HTERT RPE-1 (cell line): ENCODE measurements around the gene ZDHHC14.

Experiments
- in situ Hi-C: fragments of 300-500 bp; cut with MboI; formaldehyde crosslinking; loops from 4 replicates; pipeline ENCODE4 v1.14.3; 2020; ENCODE audit warnings: low sequenced_read_pairs

ZDHHC14 gene

DNA sequence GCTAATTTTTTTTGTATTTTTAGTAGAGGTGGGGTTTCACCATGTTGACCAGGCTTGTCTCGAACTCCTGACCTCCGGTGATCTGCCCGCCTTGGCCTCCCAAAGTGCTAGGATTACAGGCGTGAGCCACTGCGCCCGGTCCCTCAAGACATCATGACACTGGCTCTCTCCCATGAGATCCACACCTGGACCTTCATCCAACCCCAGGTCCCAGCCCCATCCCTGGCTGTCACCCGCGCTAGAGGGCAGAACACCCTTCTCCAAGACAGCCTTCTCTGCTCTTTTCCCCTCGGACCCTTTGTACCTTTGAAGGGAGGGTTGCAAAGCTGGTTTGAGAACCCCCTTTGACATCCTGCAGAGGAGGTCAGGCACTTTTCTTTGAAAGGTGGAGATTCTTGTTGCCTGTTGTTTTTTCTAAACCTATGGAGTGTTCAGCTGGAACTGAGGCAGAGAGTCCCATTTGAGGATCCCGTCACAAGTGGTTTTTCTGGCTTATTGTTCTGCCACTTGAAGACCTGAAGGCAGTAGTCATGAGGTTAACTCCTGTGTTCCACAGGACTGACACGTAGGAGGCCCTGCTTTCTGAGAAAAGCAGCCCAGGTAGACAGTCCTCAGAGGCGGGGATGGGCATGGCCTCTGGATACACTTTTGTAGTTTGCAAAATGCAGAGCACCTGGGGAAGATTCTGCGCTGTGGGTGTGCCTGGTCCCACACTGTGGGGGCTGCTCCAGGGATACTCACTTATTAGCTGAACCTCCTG, 270.9 kb downstream of the ZDHHC14 start:
- in situ Hi-C loops: no loop called here

DNA sequence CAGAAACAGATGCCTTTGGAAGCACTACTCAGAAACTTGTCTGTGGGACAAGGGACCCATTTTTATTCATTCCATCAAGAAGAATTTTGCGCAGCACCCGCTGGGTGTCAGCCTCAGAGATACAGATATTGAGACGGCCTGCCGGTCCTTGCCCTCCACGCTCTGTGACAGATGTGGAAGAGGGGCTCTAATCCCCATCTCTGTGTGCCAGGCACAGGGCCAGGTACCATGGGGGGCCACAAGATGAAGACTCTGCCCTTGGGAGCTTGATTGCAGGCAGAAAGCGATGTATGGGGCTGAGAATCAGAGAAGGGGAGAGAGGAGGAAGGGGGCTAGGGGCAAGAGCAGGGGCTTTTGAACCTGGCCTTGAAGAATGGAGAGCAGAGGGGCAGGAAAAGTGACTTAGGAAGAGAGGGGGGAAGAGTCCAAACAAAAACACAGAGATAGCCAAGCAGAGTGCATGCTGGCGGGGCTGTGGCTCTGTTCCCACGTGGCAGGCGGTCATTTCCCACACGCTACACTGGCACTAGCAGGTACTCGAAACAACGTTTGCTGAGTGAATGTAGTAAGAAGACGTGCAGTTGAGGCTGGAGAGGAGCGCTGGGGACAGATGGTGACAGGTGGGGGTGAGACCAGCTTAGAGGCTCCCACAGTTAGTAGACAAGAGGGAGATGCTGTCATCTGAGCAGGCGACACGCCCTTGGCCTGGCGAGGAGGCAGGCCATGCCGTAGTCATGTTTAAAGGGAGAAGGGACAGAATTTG, 271.8 kb downstream of the ZDHHC14 start:
- in situ Hi-C loops: no loop called here

- in situ Hi-C loops: no loop called here
Observed at GRCh38 chr6:157653521-157653920, 272.5 kb downstream of the ZDHHC14 start.

DNA sequence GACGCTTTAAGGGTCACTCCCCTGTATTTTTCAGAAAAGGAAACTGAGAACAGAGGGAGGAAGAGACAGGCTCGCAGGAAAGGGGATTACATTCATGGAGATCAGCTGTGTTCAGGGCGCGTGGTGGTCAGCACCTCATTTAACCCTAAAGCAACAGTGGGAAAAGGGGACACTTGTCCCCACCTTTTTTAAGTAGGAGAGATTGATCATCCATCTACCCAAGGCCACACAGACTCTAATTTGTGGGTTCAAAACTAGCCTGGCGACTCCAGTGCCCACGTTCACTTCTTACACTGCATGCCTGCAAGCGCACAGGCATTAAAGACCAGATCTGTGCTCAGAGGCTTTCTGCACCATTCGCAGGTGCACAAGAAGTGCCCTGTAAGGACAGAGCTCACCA, 274.1 kb downstream of the ZDHHC14 start:
- in situ Hi-C loops: no loop called here

GRCh38 chr6:157656437-157656997, 275.5 kb downstream of the ZDHHC14 start:
- in situ Hi-C loops: no loop called here

DNA sequence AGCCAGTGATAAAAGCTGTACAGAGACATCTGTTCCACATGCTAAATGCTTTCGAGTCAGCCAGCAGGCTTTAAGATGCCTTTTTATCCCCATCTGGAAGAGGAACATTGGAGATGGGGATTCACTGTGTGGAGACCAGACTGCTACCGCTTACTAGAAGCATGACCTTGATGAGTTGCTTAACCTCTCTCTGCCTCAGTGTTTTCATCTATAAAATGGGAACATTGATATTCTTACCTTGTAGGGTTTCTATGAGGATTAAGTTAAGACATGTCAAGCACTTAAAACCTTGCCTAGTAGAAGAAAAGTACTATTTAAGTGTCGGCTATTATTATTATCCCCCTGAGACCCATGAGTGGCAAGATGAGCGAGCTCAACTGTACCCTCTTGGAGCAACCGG, 276.8 kb downstream of the ZDHHC14 start:
- in situ Hi-C loops: no loop called here

DNA sequence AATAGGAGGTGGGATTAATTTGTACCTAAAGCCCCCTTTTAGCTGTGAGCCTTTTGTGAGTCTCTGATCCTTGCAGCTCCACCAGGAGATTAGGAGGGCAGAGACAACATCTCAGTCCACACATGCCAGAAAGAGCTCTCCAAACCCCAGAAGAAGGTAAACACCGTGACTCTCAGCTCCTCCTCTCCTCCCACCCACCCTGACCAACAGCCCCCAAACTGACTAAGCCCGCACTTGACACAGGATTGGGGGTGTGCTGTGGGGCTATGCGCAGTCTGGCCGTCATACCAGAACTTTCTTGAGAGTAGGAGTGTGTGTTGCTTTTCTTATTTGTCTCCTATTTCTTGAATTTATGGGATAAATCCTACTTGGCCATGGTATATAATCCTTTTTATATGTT, 277.3 kb downstream of the ZDHHC14 start:
- in situ Hi-C loops: no loop called here

GRCh38 chr6:157659536-157660271, 278.7 kb downstream of the ZDHHC14 start:
- in situ Hi-C loops: no loop called here

DNA sequence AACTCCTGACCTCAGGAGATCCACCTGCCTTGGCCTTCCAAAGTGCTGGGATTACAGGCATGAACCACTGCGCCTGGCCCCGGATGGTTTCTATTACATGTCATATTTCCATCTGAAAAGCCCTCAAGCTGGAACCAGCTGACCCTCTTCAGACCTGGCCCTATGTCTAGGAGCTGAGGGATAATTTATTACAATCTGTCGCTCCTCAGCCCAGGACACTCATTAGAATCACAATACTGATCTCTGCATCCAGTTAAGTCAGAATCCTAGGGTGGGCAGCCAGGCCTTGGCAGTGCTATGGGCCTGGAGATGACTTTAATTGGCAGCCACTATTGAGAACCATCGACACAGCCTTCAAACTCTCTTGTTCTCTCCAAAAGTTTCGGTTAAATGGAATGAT, 279.4 kb downstream of the ZDHHC14 start:
- in situ Hi-C loops: no loop called here

DNA sequence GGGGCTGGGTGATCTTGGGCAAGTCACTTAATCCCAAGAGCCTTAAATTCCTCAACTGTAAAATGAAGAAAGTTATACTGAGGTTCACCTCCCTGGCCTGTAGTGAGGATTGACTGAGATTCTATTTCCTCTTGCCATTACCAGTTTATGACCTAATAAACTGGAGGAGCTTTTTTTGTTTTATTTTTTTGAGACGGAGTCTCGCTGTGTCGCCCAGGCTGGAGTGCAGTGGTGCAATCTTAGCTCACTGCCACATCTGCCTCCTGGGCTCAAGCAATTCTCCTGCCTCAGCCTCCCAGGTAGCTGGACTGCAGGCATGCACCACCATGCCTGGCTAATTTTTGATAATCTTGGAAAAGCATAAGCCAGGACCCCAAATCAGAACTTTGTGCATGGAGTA, 280.7 kb downstream of the ZDHHC14 start:
- in situ Hi-C loops: no loop called here

GRCh38 chr6:157663261-157663660, 282.3 kb downstream of the ZDHHC14 start:
- in situ Hi-C loops: no loop called here

DNA sequence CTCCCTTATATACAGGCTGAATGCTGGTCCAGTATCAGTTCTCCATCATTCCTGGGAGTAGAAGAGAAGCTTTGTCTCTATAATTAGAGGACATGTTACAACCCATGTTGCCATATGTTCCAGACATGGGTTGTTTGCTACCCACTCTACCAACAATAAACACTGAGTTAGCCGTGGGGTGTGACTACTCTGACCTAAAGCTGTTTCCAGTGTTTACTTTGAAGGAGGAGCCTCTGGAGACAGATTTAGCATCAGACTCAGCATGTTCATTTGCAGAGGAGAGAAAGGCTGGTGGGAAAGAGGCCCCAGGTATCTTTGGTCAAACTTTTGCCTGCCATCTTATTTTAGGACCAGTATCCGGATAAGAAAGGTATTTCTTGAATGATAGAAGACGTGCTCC, 284.2 kb downstream of the ZDHHC14 start:
- in situ Hi-C loops: no loop called here

DNA sequence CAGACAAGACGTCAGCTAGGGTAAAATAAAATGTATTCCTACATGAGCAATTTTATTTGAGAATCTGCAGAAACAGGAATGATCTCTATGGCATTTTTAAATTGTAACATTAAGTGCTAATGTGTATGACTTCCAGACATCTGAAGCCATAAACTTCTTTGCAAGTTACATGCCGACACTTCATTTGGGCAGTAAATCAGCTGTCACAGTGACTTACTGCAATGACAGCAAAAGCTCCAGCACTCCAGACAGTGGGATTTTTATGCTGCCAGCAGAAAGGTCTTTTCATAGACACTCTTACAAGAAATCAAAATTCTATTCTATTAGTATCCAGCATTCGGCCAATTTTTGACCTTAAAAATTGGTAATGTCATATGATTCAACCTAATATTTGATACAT, 285.7 kb downstream of the ZDHHC14 start:
- in situ Hi-C loops: no loop called here

DNA sequence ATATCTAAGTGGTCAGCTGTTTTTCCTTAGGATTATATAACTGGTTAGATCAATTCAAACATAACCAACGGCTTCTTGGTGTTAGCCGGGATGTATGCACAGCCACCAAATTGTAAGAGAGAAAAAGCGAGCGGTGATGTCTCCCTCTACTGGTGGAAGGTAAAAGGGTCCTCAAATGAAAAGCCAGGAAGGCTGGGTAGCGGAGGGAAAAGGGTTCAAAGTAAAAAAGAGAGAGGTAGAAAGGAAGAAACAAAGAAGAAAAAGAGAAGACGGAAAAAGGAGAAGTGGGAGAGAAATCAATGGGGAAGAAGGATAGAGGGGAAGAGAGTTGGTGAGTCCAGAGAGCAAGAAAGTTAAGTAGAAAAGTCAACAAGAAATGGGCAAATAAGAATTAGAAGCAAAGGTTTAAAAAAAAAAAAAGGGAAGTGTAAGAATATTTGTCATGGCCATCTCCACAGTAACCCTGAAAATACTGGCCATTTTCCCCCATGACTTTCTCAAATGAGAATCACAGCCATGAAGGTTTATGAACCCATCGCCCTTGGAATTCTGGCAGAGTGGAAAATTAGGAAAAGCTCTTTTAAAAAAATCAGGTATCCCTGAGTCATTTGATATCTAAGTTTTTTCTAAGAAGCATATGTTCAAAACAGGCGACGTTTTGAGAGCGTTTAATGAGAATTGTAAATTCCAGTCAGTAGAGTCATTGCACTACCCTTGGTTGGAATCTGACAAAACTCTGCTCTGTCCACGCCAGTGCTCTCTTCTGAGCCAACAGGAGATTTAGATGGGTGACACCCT, 286.4 kb downstream of the ZDHHC14 start:
- in situ Hi-C loops: no loop called here

GRCh38 chr6:157668009-157668401, 287.0 kb downstream of the ZDHHC14 start:
- in situ Hi-C loops: no loop called here

DNA sequence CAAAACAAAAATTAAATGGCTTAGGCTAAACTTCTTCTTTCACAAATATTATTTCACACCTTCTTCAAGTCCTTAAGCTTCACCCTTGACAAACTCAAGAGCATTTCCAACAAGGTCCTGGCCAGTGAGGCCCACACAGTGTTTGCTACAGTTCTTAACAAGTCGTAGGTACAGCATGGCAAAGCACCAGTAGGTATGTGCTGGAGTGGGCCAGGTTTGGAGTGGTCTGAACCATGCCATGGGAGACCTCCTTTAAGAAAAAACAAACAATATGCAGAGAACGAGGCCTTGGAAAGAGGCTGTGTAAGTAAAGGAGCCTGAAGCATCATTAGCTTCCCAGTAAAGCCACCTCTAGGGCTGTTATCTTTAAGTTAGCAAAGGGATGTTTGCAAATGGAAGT, 287.7 kb downstream of the ZDHHC14 start:
- in situ Hi-C loops: no loop called here

DNA sequence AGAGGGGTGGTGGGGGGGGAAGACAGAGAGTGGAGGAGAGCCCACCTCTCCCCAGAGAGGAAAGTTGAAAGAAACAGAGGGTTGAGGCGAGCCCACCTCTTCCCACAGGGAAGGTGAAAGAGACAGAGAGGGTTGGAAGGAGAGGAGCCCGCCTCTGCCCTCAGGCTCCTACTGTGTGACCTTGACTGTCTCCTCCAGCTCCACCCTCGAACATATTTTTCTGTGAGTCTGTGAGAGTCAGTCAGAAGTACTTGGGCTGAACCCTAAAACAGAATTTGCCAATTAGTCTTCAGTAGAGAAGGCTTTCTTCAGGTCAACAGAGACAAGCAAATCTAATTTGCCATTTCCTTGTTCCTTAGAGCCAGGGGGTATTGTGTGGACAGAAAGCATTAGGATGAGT, 288.3 kb downstream of the ZDHHC14 start:
- in situ Hi-C loops: no loop called here

DNA sequence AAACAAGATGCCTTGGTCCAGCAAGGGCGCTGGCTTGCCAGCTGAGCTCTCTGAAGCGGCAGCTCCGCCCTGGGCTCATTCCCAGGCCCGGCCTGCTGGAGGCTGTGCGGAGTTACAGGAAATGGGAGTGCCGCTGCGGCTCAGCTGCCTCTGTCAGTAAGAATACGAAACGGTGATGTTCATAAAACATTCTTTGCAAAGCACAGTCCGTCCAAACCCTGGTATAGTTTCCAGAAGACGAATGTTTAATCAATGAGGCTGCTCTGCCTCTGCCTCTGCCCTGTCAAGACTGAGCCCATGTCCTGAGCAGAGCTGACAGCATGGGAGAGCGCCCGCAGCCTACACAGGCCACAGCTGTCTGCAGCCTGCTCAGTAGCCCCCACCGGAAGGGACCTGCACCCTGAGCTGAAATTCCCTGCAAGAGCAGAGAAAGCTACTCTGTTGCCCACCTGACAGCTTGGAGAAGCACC, 288.8 kb downstream of the ZDHHC14 start:
- in situ Hi-C loops: no loop called here

DNA sequence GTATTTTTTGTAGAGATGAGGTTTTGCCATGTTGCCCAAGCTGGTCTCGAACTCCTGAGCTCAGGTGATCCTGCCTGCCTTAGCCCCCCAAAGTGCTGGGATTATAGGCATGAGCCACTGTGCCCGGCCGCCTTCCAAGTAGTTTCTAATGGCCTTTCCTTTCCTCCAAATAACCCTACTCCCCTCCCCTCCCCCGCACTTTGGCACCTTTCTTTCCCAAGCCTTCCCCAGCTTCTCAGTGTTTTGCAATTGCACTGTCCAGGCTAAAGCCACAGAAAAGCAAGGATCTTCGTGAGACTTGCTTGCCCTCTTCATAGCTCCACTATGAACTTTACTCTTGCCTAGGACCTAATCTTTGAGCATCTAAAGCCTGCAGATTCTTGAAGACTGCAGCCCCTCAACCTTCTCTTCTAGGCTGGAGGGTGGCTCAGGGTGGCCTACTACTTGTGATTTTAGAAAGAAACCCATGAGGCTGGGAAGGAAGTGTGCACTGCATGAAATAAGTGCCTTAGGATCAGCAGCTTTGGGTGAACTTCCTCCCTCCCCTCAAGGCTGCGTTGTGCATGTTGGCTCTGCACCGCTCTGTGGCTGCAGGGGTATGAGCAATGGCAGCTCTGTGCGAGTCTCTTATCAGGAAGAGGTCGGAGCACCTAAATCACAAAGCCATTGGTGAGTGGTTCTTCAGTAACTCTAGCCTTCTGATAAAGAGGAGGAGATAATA, 289.6 kb downstream of the ZDHHC14 start:
- in situ Hi-C loops: no loop called here
